ENCODE data around the gene MYO7B.
"Not testable (repeated sequence)": the region's sequence is repeated elsewhere in the genome, so short reads cannot be mapped to it uniquely, and the experiment has no call there.

MYO7B gene

GRCh38 chr2:127537644-127538043, 2.2 kb downstream of the MYO7B start:
- no peak for TF ChIP-seq CTCF (conservative IDR thresholded peaks at IDR 0.05; ENCODE audit: low read depth, low read length)
- H3K4me3 ChIP-seq (ENCODE audit: low read depth, low read length): no peak overlapping the region
- DNase-seq (ENCODE audit: low read depth): no peak

- H3K4me3 ChIP-seq (ENCODE audit: low read depth, low read length): no peak overlapping the region
- TF ChIP-seq CTCF (conservative IDR thresholded peaks at IDR 0.05; ENCODE audit: low read depth, low read length): no peak
- no peak for DNase-seq (ENCODE audit: low read depth)
Observed at GRCh38 chr2:127541809-127542208, 6.3 kb downstream of the MYO7B start.

GRCh38 chr2:127542231-127542630, 6.7 kb downstream of the MYO7B start:
- TF ChIP-seq CTCF (conservative IDR thresholded peaks at IDR 0.05; ENCODE audit: low read depth, low read length): no peak
- DNase-seq (ENCODE audit: low read depth): no peak
- H3K4me3 ChIP-seq (ENCODE audit: low read depth, low read length): no peak overlapping the region

- DNase-seq (ENCODE audit: low read depth); H3K4me3 ChIP-seq (ENCODE audit: low read depth, low read length): not testable (repeated sequence)
Observed at GRCh38 chr2:127543013-127543501, 7.6 kb downstream of the MYO7B start.

- no peak overlapping the region for H3K4me3 ChIP-seq (ENCODE audit: low read depth, low read length)
- no peak for TF ChIP-seq CTCF (conservative IDR thresholded peaks at IDR 0.05; ENCODE audit: low read depth, low read length)
- DNase-seq (ENCODE audit: low read depth): no peak
Observed at GRCh38 chr2:127545189-127545588, 9.7 kb downstream of the MYO7B start.

GRCh38 chr2:127545796-127546195, 10.3 kb downstream of the MYO7B start:
- no peak for TF ChIP-seq CTCF (conservative IDR thresholded peaks at IDR 0.05; ENCODE audit: low read depth, low read length)

GRCh38 chr2:127546797-127547196, 11.3 kb downstream of the MYO7B start:
- DNase-seq (ENCODE audit: low read depth): no peak
- no peak overlapping the region for H3K4me3 ChIP-seq (ENCODE audit: low read depth, low read length)
- TF ChIP-seq CTCF (conservative IDR thresholded peaks at IDR 0.05; ENCODE audit: low read depth, low read length): no peak

More at GRCh38 chr2:127545796-127546195, 10.3 kb downstream of the MYO7B start:
- H3K4me3 ChIP-seq (ENCODE audit: low read depth, low read length): no peak overlapping the region
- DNase-seq (ENCODE audit: low read depth): no peak

Measured in choroid plexus epithelial cell (primary cell).